ENCODE data around the gene GABRR3.

Gene GABRR3

GRCh38 chr3:97988784-97989568 lies 46.1 kb downstream of the GABRR3 start:
- no peak for DNase-seq

GRCh38 chr3:97987306-97987705 lies 47.8 kb downstream of the GABRR3 start:
- DNase-seq: no peak

GRCh38 chr3:97983933-97984491 lies 51.1 kb downstream of the GABRR3 start:
- no peak for DNase-seq

GRCh38 chr3:97981886-97982285 lies 53.2 kb downstream of the GABRR3 start:
- DNase-seq: peak; percentile 57

- no peak for DNase-seq
Measured at GRCh38 chr3:97979610-97980009, 55.5 kb downstream of the GABRR3 start.

GRCh38 chr3:97975466-97975865 lies 59.6 kb downstream of the GABRR3 start:
- DNase-seq: no peak

- no peak for DNase-seq
Measured at GRCh38 chr3:97974996-97975395, 60.1 kb downstream of the GABRR3 start.

- no peak for DNase-seq
Measured at GRCh38 chr3:97972976-97973375, 62.1 kb downstream of the GABRR3 start.

- peak; percentile 79 for DNase-seq
Measured at GRCh38 chr3:97971679-97972567, 63.2 kb downstream of the GABRR3 start, which contains the start of gene RIOX2. Gene RIOX2 (minus strand): TSS chr3:97972431. CDS start chr3:97967593, 4,838 bp downstream.

- peak; percentile 12 for DNase-seq
Measured at GRCh38 chr3:97970956-97971620, 64.0 kb downstream of the GABRR3 start.

GRCh38 chr3:97970156-97970555 lies 65.0 kb downstream of the GABRR3 start:
- no peak for DNase-seq

- DNase-seq: no peak
Measured at GRCh38 chr3:97969541-97969940, 65.6 kb downstream of the GABRR3 start.

GRCh38 chr3:97968376-97968775 lies 66.7 kb downstream of the GABRR3 start:
- DNase-seq: no peak

- DNase-seq: no peak
Measured at GRCh38 chr3:97967966-97968365, 67.1 kb downstream of the GABRR3 start.

- DNase-seq: no peak
Measured at GRCh38 chr3:97960993-97961766, 73.9 kb downstream of the GABRR3 start.

GRCh38 chr3:97960551-97960950 lies 74.6 kb downstream of the GABRR3 start:
- no peak for DNase-seq

- no peak for DNase-seq
Measured at GRCh38 chr3:97959872-97960271, 75.2 kb downstream of the GABRR3 start.

- DNase-seq: no peak
Measured at GRCh38 chr3:97958796-97959195, 76.3 kb downstream of the GABRR3 start.

GRCh38 chr3:97958396-97958795 lies 76.7 kb downstream of the GABRR3 start:
- no peak for DNase-seq

- DNase-seq: peak; percentile 19
Measured at GRCh38 chr3:97957617-97958311, 77.4 kb downstream of the GABRR3 start.

- DNase-seq: no peak
Measured at GRCh38 chr3:97956051-97956450, 79.1 kb downstream of the GABRR3 start.

Measured in suppressor macrophage treated with lipopolysaccharide for 4 hours (primary cell).